ENCODE results near the gene ACOT4. TPM values are rescaled to one million over a fixed set of nuclear protein-coding genes. Genes with fewer than 3 reads are reported as not detected.

Gene ACOT4
- total RNA-seq, 2 donors from 2014 or later, result 1.3 to 1.8 TPM

- Histone ChIP-seq H3K27me3 (replicated peaks; ENCODE audit: insufficient read depth) (no peaks in the 10 kb centered on the region), H3K27ac (no peak overlapping the region), H3K36me3 (no peaks in the 10 kb centered on the region), H3K9me3 (no peaks in the 10 kb centered on the region), H3K4me1 (ENCODE audit: control insufficient read depth in 1 of 2, low read depth in 2 of 2) (peaks cover 0 to 9% of the 10 kb centered on the region in 2 donors), H3K4me3 (no peak overlapping the region)
- no peak for DNase-seq (ENCODE audit: low spot score)
- no peak for ATAC-seq (ENCODE audit: insufficient number of reproducible peaks, low FRiP score, low read depth)
- TF ChIP-seq CTCF (IDR thresholded peaks at IDR 0.05), result no peak
These were observed 19.0 kb downstream of the ACOT4 start for GRCh38 chr14:73610687-73611086.

DNA sequence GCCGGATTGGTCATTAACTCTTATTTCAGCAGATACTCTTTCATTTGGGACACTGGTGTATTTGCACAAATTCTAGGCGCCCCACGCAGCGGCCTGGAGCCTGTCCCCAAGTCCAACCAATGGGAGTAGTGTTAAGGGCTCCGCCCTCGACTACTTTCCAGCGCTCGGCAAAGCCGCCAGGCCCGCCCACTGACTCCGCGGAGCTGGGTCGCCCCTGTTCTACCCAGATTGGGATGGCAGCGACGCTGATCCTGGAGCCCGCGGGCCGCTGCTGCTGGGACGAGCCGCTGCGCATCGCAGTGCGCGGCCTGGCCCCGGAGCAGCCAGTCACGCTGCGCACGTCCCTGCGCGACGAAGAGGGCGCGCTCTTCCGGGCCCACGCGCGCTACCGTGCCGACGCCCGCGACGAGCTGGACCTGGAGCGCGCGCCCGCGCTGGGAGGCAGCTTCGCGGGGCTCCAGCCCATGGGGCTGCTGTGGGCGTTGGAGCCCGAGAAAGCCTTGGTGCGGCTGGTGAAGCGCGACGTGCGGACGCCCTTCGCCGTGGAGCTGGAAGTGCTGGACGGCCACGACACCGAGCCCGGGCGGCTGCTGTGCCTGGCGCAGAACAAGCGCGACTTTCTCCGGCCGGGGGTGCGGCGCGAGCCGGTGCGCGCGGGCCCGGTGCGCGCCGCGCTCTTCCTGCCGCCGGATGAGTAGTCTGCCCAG lies 20.8 kb downstream of the ACOT4 start, which contains the start of gene ACOT6:
Gene ACOT6 (plus strand): TSS at position 179 of the 707 bp plus-strand sequence. CDS start 55 bp downstream, at position 234.
- ATAC-seq (ENCODE audit: insufficient number of reproducible peaks, low FRiP score, low read depth) (peak; percentile 68), DNase-seq (ENCODE audit: low spot score) (peak; percentile 9)
- Histone ChIP-seq H3K4me1 (ENCODE audit: control insufficient read depth in 1 of 2, low read depth in 2 of 2) (peaks cover 0 to 9% of the 10 kb centered on the region in 2 donors), H3K9me3 (no peaks in the 10 kb centered on the region), H3K36me3 (no peaks in the 10 kb centered on the region), H3K4me3 (peak within 1 kb of the TSS; percentile 87), H3K27me3 (replicated peaks; ENCODE audit: insufficient read depth) (no peaks in the 10 kb centered on the region), H3K27ac (peak within 1 kb of the TSS; percentile 87 to 90)
- TF ChIP-seq CTCF (IDR thresholded peaks at IDR 0.05), result no peak

DNA sequence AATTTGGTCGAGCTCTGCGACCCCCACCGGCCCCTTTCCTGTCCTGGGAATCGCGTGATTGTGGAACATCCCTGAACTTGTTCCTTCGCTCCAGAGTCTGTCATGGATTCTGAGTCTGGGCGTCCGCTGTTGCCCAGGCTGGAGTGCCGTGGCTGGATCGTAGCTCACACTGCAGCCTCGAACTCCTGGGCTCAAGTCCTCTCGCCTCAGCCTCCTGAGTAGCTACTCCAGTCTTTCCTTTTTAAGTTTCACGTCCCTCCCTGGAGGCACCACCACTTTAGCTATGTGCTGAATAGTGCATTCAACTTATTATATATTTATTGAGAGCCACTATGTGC lies 21.3 kb downstream of the ACOT4 start:
- ATAC-seq (ENCODE audit: insufficient number of reproducible peaks, low FRiP score, low read depth) (no peak), DNase-seq (ENCODE audit: low spot score) (no peak)
- H3K4me3 ChIP-seq, result peak overlapping the region; percentile 87
- TF ChIP-seq CTCF (IDR thresholded peaks at IDR 0.05), result no peak
- H3K9me3 ChIP-seq, result no peaks in the 10 kb centered on the region
- no peaks in the 10 kb centered on the region for H3K36me3 ChIP-seq
- peaks cover 0 to 9% of the 10 kb centered on the region in 2 donors for H3K4me1 ChIP-seq (ENCODE audit: control insufficient read depth in 1 of 2, low read depth in 2 of 2)
- no peaks in the 10 kb centered on the region for H3K27me3 ChIP-seq (replicated peaks; ENCODE audit: insufficient read depth)
- peak overlapping the region; percentile 87 to 90 for H3K27ac ChIP-seq

- Histone ChIP-seq H3K4me1 (ENCODE audit: control insufficient read depth in 1 of 2, low read depth in 2 of 2) (peaks cover 0 to 9% of the 10 kb centered on the region in 2 donors), H3K27me3 (replicated peaks; ENCODE audit: insufficient read depth) (no peaks in the 10 kb centered on the region), H3K27ac (peak overlapping the region; percentile 87 to 90), H3K36me3 (no peaks in the 10 kb centered on the region), H3K9me3 (no peaks in the 10 kb centered on the region), H3K4me3 (peak overlapping the region; percentile 87)
- TF ChIP-seq CTCF (IDR thresholded peaks at IDR 0.05), result no peak
- ATAC-seq (ENCODE audit: insufficient number of reproducible peaks, low FRiP score, low read depth), result no peak
- no peak for DNase-seq (ENCODE audit: low spot score)
These were observed 21.8 kb downstream of the ACOT4 start for GRCh38 chr14:73613419-73613963.

GRCh38 chr14:73616831-73617230 lies 25.2 kb downstream of the ACOT4 start:
- no peak overlapping the region for H3K27ac ChIP-seq
- H3K4me3 ChIP-seq, result no peak overlapping the region
- ATAC-seq (ENCODE audit: insufficient number of reproducible peaks, low FRiP score, low read depth) (no peak), DNase-seq (ENCODE audit: low spot score) (no peak)
- H3K36me3 ChIP-seq, result no peaks in the 10 kb centered on the region
- no peaks in the 10 kb centered on the region for H3K9me3 ChIP-seq
- H3K4me1 ChIP-seq (ENCODE audit: control insufficient read depth in 1 of 2, low read depth in 2 of 2), result peaks cover 0 to 9% of the 10 kb centered on the region in 2 donors
- H3K27me3 ChIP-seq (replicated peaks; ENCODE audit: insufficient read depth), result no peaks in the 10 kb centered on the region
- TF ChIP-seq CTCF (IDR thresholded peaks at IDR 0.05), result no peak
